Limb (tissue), 2 donors: ENCODE data around the gene CORO2A.
"Not testable (repeated sequence)": the region's sequence is repeated elsewhere in the genome, so short reads cannot be mapped to it uniquely, and the experiment has no call there.

Experiments
- DNase-seq, 2 donors: peaks; one replicate each; pipeline ENCODE4 v3.0.0-alpha.2; 2016; ENCODE audit errors: extremely low spot score in 2 of 2

The CORO2A gene

GRCh38 chr9:98085944-98086343 lies 106.5 kb downstream of the CORO2A start:
- no peak for DNase-seq

GRCh38 chr9:98085058-98085457 lies 107.4 kb downstream of the CORO2A start:
- no peak for DNase-seq

- DNase-seq, result no peak
Observed at GRCh38 chr9:98084396-98084795, 108.0 kb downstream of the CORO2A start.

GRCh38 chr9:98083566-98084183 lies 108.8 kb downstream of the CORO2A start:
- DNase-seq, result no peak

- no peak for DNase-seq
Observed at GRCh38 chr9:98083061-98083501, 109.4 kb downstream of the CORO2A start.

GRCh38 chr9:98081477-98082219 lies 110.8 kb downstream of the CORO2A start:
- no peak for DNase-seq

- no peak for DNase-seq
Observed at GRCh38 chr9:98080780-98081179, 111.7 kb downstream of the CORO2A start.

GRCh38 chr9:98080326-98080725 lies 112.1 kb downstream of the CORO2A start:
- no peak for DNase-seq

- DNase-seq, result no peak
Observed at GRCh38 chr9:98078895-98079294, 113.5 kb downstream of the CORO2A start.

- DNase-seq, result not testable (repeated sequence)
Observed at GRCh38 chr9:98076514-98076890, 115.9 kb downstream of the CORO2A start.

GRCh38 chr9:98075332-98075805 lies 117.1 kb downstream of the CORO2A start:
- no peak for DNase-seq

GRCh38 chr9:98074115-98074990 lies 118.1 kb downstream of the CORO2A start:
- peak; percentile 21 to 79 for DNase-seq

- no peak for DNase-seq
Observed at GRCh38 chr9:98071737-98072136, 120.7 kb downstream of the CORO2A start.
